Measurements from ENCODE around the gene FAN1. TPM values are rescaled to one million over a fixed set of nuclear protein-coding genes. Genes with fewer than 3 reads are reported as not detected.

Gene FAN1
- total and polyA plus RNA-seq, 7 experiments from 2014 or later = 9.6 to 29.5 (median 25.6) TPM

DNA sequence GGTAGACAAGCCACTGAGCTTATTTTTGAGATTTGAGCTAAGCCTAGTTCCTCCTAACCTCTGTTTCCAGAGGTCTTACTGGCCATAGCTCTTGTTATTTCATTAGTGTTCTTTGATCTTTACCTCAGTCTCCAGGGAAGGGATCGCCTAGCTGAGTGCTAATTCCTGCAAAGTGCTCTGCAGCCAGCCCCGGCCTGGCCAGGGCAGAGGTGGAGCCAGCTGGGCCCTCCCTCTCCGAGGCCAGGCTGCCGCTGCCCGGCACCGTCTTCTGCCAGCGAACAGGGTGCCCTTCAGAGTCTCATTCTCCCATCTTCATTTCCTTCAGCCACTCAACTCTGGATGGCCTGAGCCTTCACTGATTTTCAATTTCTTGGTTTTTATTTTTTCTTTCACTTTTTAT lies 19.7 kb downstream of the FAN1 start:
- Histone ChIP-seq H3K4me1 (ENCODE audit: control insufficient read depth in 2 of 2, insufficient read depth in 2 of 2, low read length in 2 of 2) (no peaks in the 10 kb centered on the region), H3K4me3 (ENCODE audit: low read length) (no peak overlapping the region), H3K36me3 (ENCODE audit: control insufficient read depth in 2 of 3, insufficient read depth in 3 of 3, low read length in 3 of 3) (peaks cover 7 to 94% (median 12%) of the 10 kb centered on the region in 3 experiments), H3K27me3 (ENCODE audit: control insufficient read depth in 2 of 2, insufficient read depth in 2 of 2, low read length in 2 of 2) (no peaks in the 10 kb centered on the region), H3K27ac (ENCODE audit: low read depth, low read length) (no peak overlapping the region), H3K9me3 (ENCODE audit: control insufficient read depth in 2 of 3, low read length in 3 of 3) (no peaks in the 10 kb centered on the region)
- intact Hi-C loops (cut with micrococcal nuclease) = loop anchor here in 1 of 2 donors (10.0 kb wide), 1 partner anchor 59 kb away; no protein-coding TSS in a partner anchor
- ATAC-seq = no peak
- H3K36me3 Mint-ChIP-seq = peaks cover 10 to 56% (median 22%) of the 10 kb centered on the region in 5 donors
- CTCF ChIA-PET = interaction anchor here (0.5 kb wide), 1 partner anchor 20 kb away, joined by 3 read pairs; no protein-coding TSS in a partner anchor
- H3K27ac Mint-ChIP-seq = peak overlapping the region in 3 of 9 donors; percentile 66 to 74 (median 73)
- POLR2A ChIA-PET = no interaction called here
- H3K4me1 Mint-ChIP-seq = peaks cover 0 to 6% (median 0%) of the 10 kb centered on the region in 7 donors
- DNase-seq = no peak
- no peaks in the 10 kb centered on the region for H3K9me3 Mint-ChIP-seq
- no peak overlapping the region for H3K4me3 Mint-ChIP-seq
- no peaks in the 10 kb centered on the region for H3K27me3 Mint-ChIP-seq

GRCh38 chr15:30924353-30924752 lies 20.6 kb downstream of the FAN1 start:
- Histone ChIP-seq H3K9me3 (ENCODE audit: control insufficient read depth in 2 of 3, low read length in 3 of 3) (no peaks in the 10 kb centered on the region), H3K4me3 (ENCODE audit: low read length) (no peak overlapping the region), H3K36me3 (ENCODE audit: control insufficient read depth in 2 of 3, insufficient read depth in 3 of 3, low read length in 3 of 3) (peaks cover 7 to 97% (median 12%) of the 10 kb centered on the region in 3 experiments), H3K27ac (ENCODE audit: low read depth, low read length) (no peak overlapping the region), H3K27me3 (ENCODE audit: control insufficient read depth in 2 of 2, insufficient read depth in 2 of 2, low read length in 2 of 2) (no peaks in the 10 kb centered on the region), H3K4me1 (ENCODE audit: control insufficient read depth in 2 of 2, insufficient read depth in 2 of 2, low read length in 2 of 2) (no peaks in the 10 kb centered on the region)
- DNase-seq (no peak), ATAC-seq (no peak)
- Mint-ChIP-seq H3K9me3 (no peaks in the 10 kb centered on the region), H3K4me3 (no peak overlapping the region), H3K36me3 (peaks cover 13 to 60% (median 25%) of the 10 kb centered on the region in 5 donors), H3K4me1 (peaks cover 0 to 6% (median 0%) of the 10 kb centered on the region in 7 donors), H3K27ac (peak overlapping the region in 1 of 9 donors; percentile 66), H3K27me3 (no peaks in the 10 kb centered on the region)
- intact Hi-C loops (cut with micrococcal nuclease) = loop anchor here in 1 of 2 donors (10.0 kb wide), 1 partner anchor 60 kb away; no protein-coding TSS in a partner anchor
- ChIA-PET CTCF (interaction anchor here (0.6 kb wide), 1 partner anchor 23 kb away, joined by 3 read pairs; no protein-coding TSS in a partner anchor), POLR2A (no interaction called here)

- CTCF ChIA-PET = no interaction called here
- Mint-ChIP-seq H3K27me3 (no peaks in the 10 kb centered on the region), H3K27ac (no peak overlapping the region), H3K4me1 (peaks cover 0 to 6% (median 0%) of the 10 kb centered on the region in 7 donors), H3K36me3 (peaks cover 16 to 61% (median 31%) of the 10 kb centered on the region in 5 donors), H3K9me3 (no peaks in the 10 kb centered on the region), H3K4me3 (no peak overlapping the region)
- POLR2A ChIA-PET = no interaction called here
- no peak for ATAC-seq
- Histone ChIP-seq H3K27ac (ENCODE audit: low read depth, low read length) (no peak overlapping the region), H3K36me3 (ENCODE audit: control insufficient read depth in 2 of 3, insufficient read depth in 3 of 3, low read length in 3 of 3) (peaks cover 7 to 92% (median 16%) of the 10 kb centered on the region in 3 experiments), H3K9me3 (ENCODE audit: control insufficient read depth in 2 of 3, low read length in 3 of 3) (no peaks in the 10 kb centered on the region), H3K27me3 (ENCODE audit: control insufficient read depth in 2 of 2, insufficient read depth in 2 of 2, low read length in 2 of 2) (no peaks in the 10 kb centered on the region), H3K4me3 (ENCODE audit: low read length) (no peak overlapping the region), H3K4me1 (ENCODE audit: control insufficient read depth in 2 of 2, insufficient read depth in 2 of 2, low read length in 2 of 2) (no peaks in the 10 kb centered on the region)
- intact Hi-C loops (cut with micrococcal nuclease) = loop anchor here in 1 of 2 donors (10.0 kb wide), 1 partner anchor 61 kb away; no protein-coding TSS in a partner anchor
- no peak for DNase-seq
Measured at GRCh38 chr15:30925686-30926085, 22.0 kb downstream of the FAN1 start.

DNA sequence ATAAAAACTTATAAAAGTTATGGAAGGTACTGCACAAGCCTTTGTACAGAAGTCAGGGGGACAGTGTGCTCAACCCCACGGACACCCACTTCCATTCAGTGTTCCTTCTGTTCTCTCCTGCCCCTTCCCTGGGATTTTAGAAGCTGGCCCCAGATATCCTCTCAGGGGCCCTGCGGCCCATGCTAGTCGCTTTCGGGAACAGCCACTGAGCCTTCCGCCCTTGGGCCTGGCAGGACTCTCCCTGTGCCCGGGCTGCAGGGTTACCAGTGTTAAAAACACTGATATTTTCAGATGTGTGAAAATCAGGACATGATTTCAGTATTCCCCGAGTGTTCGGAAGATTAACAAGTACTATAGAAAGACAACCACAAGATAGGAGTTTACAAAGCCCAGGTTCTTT lies 22.4 kb downstream of the FAN1 start:
- no peaks in the 10 kb centered on the region for H3K27me3 Mint-ChIP-seq
- CTCF ChIA-PET = no interaction called here
- no peak overlapping the region for H3K4me3 Mint-ChIP-seq
- ATAC-seq (no peak), DNase-seq (no peak)
- Histone ChIP-seq H3K27me3 (ENCODE audit: control insufficient read depth in 2 of 2, insufficient read depth in 2 of 2, low read length in 2 of 2) (no peaks in the 10 kb centered on the region), H3K36me3 (ENCODE audit: control insufficient read depth in 2 of 3, insufficient read depth in 3 of 3, low read length in 3 of 3) (peaks cover 7 to 92% (median 17%) of the 10 kb centered on the region in 3 experiments), H3K4me3 (ENCODE audit: low read length) (no peak overlapping the region), H3K9me3 (ENCODE audit: control insufficient read depth in 2 of 3, low read length in 3 of 3) (no peaks in the 10 kb centered on the region), H3K4me1 (ENCODE audit: control insufficient read depth in 2 of 2, insufficient read depth in 2 of 2, low read length in 2 of 2) (no peaks in the 10 kb centered on the region), H3K27ac (ENCODE audit: low read depth, low read length) (no peak overlapping the region)
- no peaks in the 10 kb centered on the region for H3K9me3 Mint-ChIP-seq
- H3K27ac Mint-ChIP-seq = peak overlapping the region in 2 of 9 donors; percentile 37 to 53
- peaks cover 0 to 6% (median 0%) of the 10 kb centered on the region in 7 donors for H3K4me1 Mint-ChIP-seq
- peaks cover 20 to 61% (median 32%) of the 10 kb centered on the region in 5 donors for H3K36me3 Mint-ChIP-seq
- intact Hi-C loops (cut with micrococcal nuclease) = loop anchor here in 1 of 2 donors (10.0 kb wide), 1 partner anchor 61 kb away; no protein-coding TSS in a partner anchor
- POLR2A ChIA-PET = no interaction called here

- intact Hi-C loops (cut with micrococcal nuclease) = loop anchor here in 1 of 2 donors (10.0 kb wide), 1 partner anchor 62 kb away; no protein-coding TSS in a partner anchor
- H3K4me3 Mint-ChIP-seq = no peak overlapping the region
- ChIA-PET CTCF (no interaction called here), POLR2A (no interaction called here)
- H3K27me3 ChIP-seq (ENCODE audit: control insufficient read depth in 2 of 2, insufficient read depth in 2 of 2, low read length in 2 of 2) = no peaks in the 10 kb centered on the region
- no peaks in the 10 kb centered on the region for H3K27me3 Mint-ChIP-seq
- H3K27ac ChIP-seq (ENCODE audit: low read depth, low read length) = no peak overlapping the region
- no peaks in the 10 kb centered on the region for H3K9me3 ChIP-seq (ENCODE audit: control insufficient read depth in 2 of 3, low read length in 3 of 3)
- no peaks in the 10 kb centered on the region for H3K9me3 Mint-ChIP-seq
- DNase-seq (no peak), ATAC-seq (no peak)
- peaks cover 21 to 65% (median 32%) of the 10 kb centered on the region in 5 donors for H3K36me3 Mint-ChIP-seq
- peaks cover 7 to 87% (median 17%) of the 10 kb centered on the region in 3 experiments for H3K36me3 ChIP-seq (ENCODE audit: control insufficient read depth in 2 of 3, insufficient read depth in 3 of 3, low read length in 3 of 3)
- no peaks in the 10 kb centered on the region for H3K4me1 ChIP-seq (ENCODE audit: control insufficient read depth in 2 of 2, insufficient read depth in 2 of 2, low read length in 2 of 2)
- no peak overlapping the region for H3K4me3 ChIP-seq (ENCODE audit: low read length)
- H3K27ac Mint-ChIP-seq = peak overlapping the region in 2 of 9 donors; percentile 43 to 49
- H3K4me1 Mint-ChIP-seq = peaks cover 0 to 6% (median 0%) of the 10 kb centered on the region in 7 donors
Measured at GRCh38 chr15:30927148-30927761, 23.5 kb downstream of the FAN1 start.

- intact Hi-C loops (cut with micrococcal nuclease) = loop anchor here in 1 of 2 donors (10.0 kb wide), 1 partner anchor 63 kb away; no protein-coding TSS in a partner anchor
Measured at GRCh38 chr15:30928076-30928475, 24.4 kb downstream of the FAN1 start.

More at GRCh38 chr15:30928076-30928475, 24.4 kb downstream of the FAN1 start:
- H3K27ac Mint-ChIP-seq = no peak overlapping the region
- no peaks in the 10 kb centered on the region for H3K27me3 Mint-ChIP-seq
- Histone ChIP-seq H3K36me3 (ENCODE audit: control insufficient read depth in 2 of 3, insufficient read depth in 3 of 3, low read length in 3 of 3) (peaks cover 7 to 79% (median 17%) of the 10 kb centered on the region in 3 experiments), H3K27ac (ENCODE audit: low read depth, low read length) (no peak overlapping the region), H3K4me3 (ENCODE audit: low read length) (no peak overlapping the region), H3K9me3 (ENCODE audit: control insufficient read depth in 2 of 3, low read length in 3 of 3) (no peaks in the 10 kb centered on the region), H3K27me3 (ENCODE audit: control insufficient read depth in 2 of 2, insufficient read depth in 2 of 2, low read length in 2 of 2) (no peaks in the 10 kb centered on the region), H3K4me1 (ENCODE audit: control insufficient read depth in 2 of 2, insufficient read depth in 2 of 2, low read length in 2 of 2) (no peaks in the 10 kb centered on the region)
- POLR2A ChIA-PET = no interaction called here
- no peak for ATAC-seq
- no peaks in the 10 kb centered on the region for H3K9me3 Mint-ChIP-seq
- peaks cover 2 to 6% (median 3%) of the 10 kb centered on the region in 7 donors for H3K4me1 Mint-ChIP-seq
- DNase-seq = no peak
- no peak overlapping the region for H3K4me3 Mint-ChIP-seq
- CTCF ChIA-PET = no interaction called here
- peaks cover 25 to 67% (median 33%) of the 10 kb centered on the region in 5 donors for H3K36me3 Mint-ChIP-seq

Data from naive thymus-derived CD4-positive, alpha-beta T cell (primary cell).